Limb (tissue), 2 donors: Measurements from ENCODE around the gene PLPP2.
"Not testable (repeated sequence)": the region's sequence is repeated elsewhere in the genome, so short reads cannot be mapped to it uniquely, and the experiment has no call there.

Experiments
- DNase-seq, 2 donors: peaks; one replicate each; pipeline ENCODE4 v3.0.0-alpha.2; 2016; ENCODE audit errors: extremely low spot score in 2 of 2

PLPP2 gene

GRCh38 chr19:271856-272255 lies 19.3 kb downstream of the PLPP2 start:
- DNase-seq = no peak

GRCh38 chr19:270766-271318 lies 20.4 kb downstream of the PLPP2 start:
- DNase-seq = not testable (repeated sequence)

GRCh38 chr19:269241-269640 lies 22.0 kb downstream of the PLPP2 start:
- DNase-seq = no peak

- no peak for DNase-seq
These were observed 29.1 kb downstream of the PLPP2 start for GRCh38 chr19:262125-262524.

GRCh38 chr19:256804-257203 lies 34.4 kb downstream of the PLPP2 start:
- not testable (repeated sequence) for DNase-seq

- not testable (repeated sequence) for DNase-seq
These were observed 38.6 kb downstream of the PLPP2 start for GRCh38 chr19:252421-253186.

GRCh38 chr19:246551-246950 lies 44.7 kb downstream of the PLPP2 start:
- DNase-seq = no peak

- not testable (repeated sequence) for DNase-seq
These were observed 45.3 kb downstream of the PLPP2 start for GRCh38 chr19:245900-246299.

GRCh38 chr19:245457-245856 lies 45.7 kb downstream of the PLPP2 start:
- DNase-seq = no peak
